Pancreas (tissue), 10 donors: ENCODE results near the gene SHISA7. TPM values are rescaled to one million over a fixed set of nuclear protein-coding genes. Genes with fewer than 3 reads are reported as not detected.

ENCODE experiments used
- ATAC-seq, 4 donors: fragments of 200-7000 bp; cut with Tn5 transposase; one replicate each; pipeline versions ENCODE4 v1.8.0 to v1.9.1; 2020; ENCODE audit warnings: mild to moderate bottlenecking in 4 of 4, moderate library complexity in 4 of 4
- DNase-seq, 6 donors: peaks; one replicate each; pipeline ENCODE4 v3.0.0-alpha.2; 2020
- FAIRE-seq: peaks from 2 replicates; lab custom pipeline; 2012; peaks lifted over from hg19 to GRCh38; lab: Jason Lieb, UNC
- H3K27ac ChIP-seq, 4 donors: fragments of 200-600 bp; sonication (generic); 1 replicate in 3 of 4; 2 replicates in 1 of 4; pipeline versions ENCODE4 v1.5.0 to v1.8.0; 2020
- H3K27me3 ChIP-seq, 4 donors: fragments of 200-600 bp; one replicate each; pipeline ENCODE4 v1.8.0; 2021
- H3K36me3 ChIP-seq, 3 donors: fragments of 200-600 bp; sonication (generic) in 1 of 3; one replicate each; pipeline versions ENCODE4 v1.5.0 to v1.8.0; 2020 to 2021
- H3K4me1 ChIP-seq, 3 donors: fragments of 200-600 bp; one replicate each; pipeline ENCODE4 v1.8.0; 2021
- H3K4me3 ChIP-seq, 4 donors: fragments of 200-600 bp; sonication (generic) in 2 of 4; one replicate each; pipeline versions ENCODE4 v1.5.0 to v1.8.0; 2020 to 2021
- H3K9me3 ChIP-seq, 4 donors: fragments of 200-600 bp; one replicate each; pipeline ENCODE4 v1.8.0; 2021
- CTCF ChIP-seq, 4 donors: fragments of 200-600 bp; sonication (generic) in 3 of 4; IDR thresholded peaks; one replicate each; pipeline versions ENCODE4 v1.5.0 to v1.8.0; 2021; ENCODE audit warnings: antibody characterized with exemption in 4 of 4
- WGBS, 2 donors: extraction: QIAGEN DNeasy Blood & Tissue Kit; methylation state at CpG; one replicate each; pipeline ENCODE4 v1.1.7; 2013; 5-methylcytosine and 5-hydroxymethylcytosine counted together
- intact Hi-C, 3 donors: fragments of 100-400 bp; cut with DNase I; formaldehyde crosslinking; loops; one replicate each; pipeline versions ENCODE4 v1.11.1 to v1.14.2; 2022
- polyA plus RNA-seq, 2 donors: library from polyadenylated mRNA; stranded (reverse); fragments of 200-250 nt; gene quantifications; one replicate each; pipeline ENCODE4 v1.2.3, GENCODE V29; 2013
- total RNA-seq, 6 donors: library from RNA; stranded (reverse); fragmentation: NEBNext Ultra II Directional in 4 of 6; extraction: Animal tissue kit (Norgen Biotek cat#: 25700) in 4 of 6; gene quantifications; one replicate each; pipeline versions ENCODE4 v1.2.1 to v1.2.4, GENCODE V29; 2021 to 2023
- donor health status: healthy with polysubstance abuse.
- donor health status: DM: no; HTN: no; CAD: no; lungs with moderate emphysema.
- donor health status: DM: no; HTN: no; CAD: no.
- donor health status: control.
- donor health status: control.
- donor health status: Bipolar disorder and iron deficiency.
- donor health status: DM: yes; HTN: yes; CAD: no.
- donor health status: DM: no; HTN: no; CAD: no.
- donor health status: DM: no; HTN: no; CAD: no.
- donor health status: DM: yes; HTN: yes; CAD: no.

Gene SHISA7
- total and polyA plus RNA-seq, 8 donors, result 0.04 to 0.33 (median 0.06) TPM; not detected in 3

DNA sequence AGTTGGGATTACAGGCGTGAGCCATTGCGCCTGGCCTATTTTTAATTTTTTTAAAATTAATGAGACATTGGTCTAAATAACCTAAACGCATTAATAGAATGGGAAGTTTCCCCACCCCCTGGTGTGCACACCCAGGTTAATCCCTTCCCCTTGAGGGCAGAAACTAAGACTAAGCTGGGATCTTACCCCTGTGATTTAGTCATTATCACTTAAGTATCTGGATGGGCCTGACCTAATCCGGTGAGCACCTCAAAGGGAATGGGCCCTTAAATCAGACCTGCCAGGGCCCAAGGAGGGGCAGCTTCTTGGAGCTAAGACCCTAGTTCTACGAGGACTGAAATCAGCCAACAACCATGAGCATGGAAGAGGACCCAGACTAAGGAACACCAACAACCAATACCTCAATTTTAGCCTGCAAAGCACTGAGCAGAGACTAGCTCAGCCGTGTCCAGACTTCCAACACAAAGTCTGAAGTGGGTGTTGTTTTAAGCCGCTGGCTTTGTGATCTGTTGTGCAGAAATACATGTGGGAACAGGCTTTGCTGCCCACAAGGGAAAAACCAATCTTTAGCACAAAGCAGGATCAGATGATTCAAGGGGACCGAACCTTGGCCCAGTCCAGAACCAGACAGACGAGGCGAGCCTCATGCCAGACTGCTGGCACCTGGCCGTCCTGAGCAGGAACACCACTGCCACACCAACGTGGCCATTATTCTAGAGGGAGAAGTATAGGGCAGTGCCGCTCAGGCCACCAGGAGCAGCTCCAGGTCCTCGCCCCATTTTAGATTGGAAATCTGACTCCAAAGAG, 42.6 kb downstream of the SHISA7 start:
- Histone ChIP-seq H3K4me1 (no peaks in the 10 kb centered on the region), H3K9me3 (no peaks in the 10 kb centered on the region), H3K36me3 (peaks cover 0 to 7% (median 0%) of the 10 kb centered on the region in 3 donors), H3K27ac (no peak overlapping the region), H3K27me3 (no peaks in the 10 kb centered on the region), H3K4me3 (no peak overlapping the region)
- DNase-seq (no peak), ATAC-seq (no peak), FAIRE-seq (no peak)
- no peak for TF ChIP-seq CTCF (IDR thresholded peaks at IDR 0.05)
- intact Hi-C loops, result loop anchor here in 1 of 3 donors (10.0 kb wide), 1 partner anchor 106 kb away; no protein-coding TSS in a partner anchor
- WGBS, 2 donors, result 87 to 89% methylated on average over 14 of the region's 14 CpGs

- Histone ChIP-seq H3K4me3 (no peak overlapping the region), H3K27me3 (no peaks in the 10 kb centered on the region), H3K36me3 (peaks cover 0 to 5% (median 0%) of the 10 kb centered on the region in 3 donors), H3K27ac (no peak overlapping the region), H3K9me3 (no peaks in the 10 kb centered on the region), H3K4me1 (no peaks in the 10 kb centered on the region)
- DNase-seq, result no peak
- 83 to 88% methylated on average over 12 of the region's 12 CpGs for WGBS, 2 donors
- no peak for ATAC-seq
- no peak for TF ChIP-seq CTCF (IDR thresholded peaks at IDR 0.05)
- no peak for FAIRE-seq
- intact Hi-C loops, result no loop called here
Observed at GRCh38 chr19:55398200-55398925, 44.7 kb downstream of the SHISA7 start.

GRCh38 chr19:55392820-55393761, 50.0 kb downstream of the SHISA7 start:
- DNase-seq (no peak), ATAC-seq (no peak), FAIRE-seq (no peak)
- Histone ChIP-seq H3K4me3 (no peak overlapping the region), H3K27me3 (no peaks in the 10 kb centered on the region), H3K27ac (no peak overlapping the region), H3K4me1 (peaks cover 0 to 6% (median 4%) of the 10 kb centered on the region in 3 donors), H3K36me3 (peaks cover 0 to 17% (median 5%) of the 10 kb centered on the region in 3 donors), H3K9me3 (no peaks in the 10 kb centered on the region)
- intact Hi-C loops, result no loop called here
- TF ChIP-seq CTCF (IDR thresholded peaks at IDR 0.05), result no peak
- 73 to 74% methylated on average over 18 of the region's 18 CpGs for WGBS, 2 donors

DNA sequence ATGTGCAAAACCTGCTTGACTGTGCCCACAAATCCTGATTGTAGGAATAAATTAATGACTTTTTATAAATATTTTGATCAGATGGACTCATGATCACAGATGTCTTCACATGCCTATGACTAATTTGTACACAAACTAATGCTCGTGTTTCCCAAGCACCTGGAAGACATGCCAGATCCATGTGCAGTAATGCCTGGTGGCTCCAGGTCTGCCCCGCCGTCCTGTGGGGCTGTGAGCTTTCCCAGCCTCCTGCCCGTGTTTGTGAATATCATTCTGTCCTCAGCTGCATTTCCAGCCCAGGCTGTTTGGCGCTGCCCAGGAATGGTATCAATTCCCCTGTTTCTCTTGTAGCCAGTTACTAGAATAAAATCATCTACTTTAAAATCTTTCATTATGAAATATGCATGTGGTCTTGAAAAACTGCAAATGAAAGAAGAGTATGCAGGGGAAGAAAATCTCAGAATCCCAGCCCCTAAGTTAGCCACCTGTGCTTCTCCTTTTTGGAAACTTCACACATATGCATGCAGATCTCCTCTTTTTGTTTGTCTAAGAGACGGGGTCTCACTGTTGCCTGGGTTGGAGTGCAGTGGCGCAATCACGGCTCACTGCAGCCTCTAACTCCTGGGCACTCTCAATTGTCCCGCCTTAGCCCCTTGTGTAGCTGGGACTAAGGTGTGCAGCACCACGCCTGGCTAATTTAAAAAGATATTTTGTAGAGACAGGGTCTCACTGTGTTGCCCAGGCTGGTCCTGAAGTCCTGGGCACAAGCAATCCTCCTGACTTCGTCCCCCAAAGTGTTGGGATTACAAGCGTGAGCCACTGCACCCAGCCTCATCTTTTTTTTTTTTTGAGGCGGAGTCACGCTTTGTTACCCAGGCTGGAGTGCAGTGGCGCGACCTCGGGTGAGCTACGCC, 51.1 kb downstream of the SHISA7 start:
- intact Hi-C loops, result no loop called here
- no peaks in the 10 kb centered on the region for H3K27me3 ChIP-seq
- DNase-seq, result no peak
- FAIRE-seq, result no peak
- no peaks in the 10 kb centered on the region for H3K9me3 ChIP-seq
- WGBS, 2 donors, result 82% methylated on average over 18 of the region's 18 CpGs
- H3K4me1 ChIP-seq, result peaks cover 8 to 17% (median 15%) of the 10 kb centered on the region in 3 donors
- peaks cover 0 to 23% (median 11%) of the 10 kb centered on the region in 3 donors for H3K36me3 ChIP-seq
- no peak overlapping the region for H3K27ac ChIP-seq
- no peak for ATAC-seq
- H3K4me3 ChIP-seq, result no peak overlapping the region
- no peak for TF ChIP-seq CTCF (IDR thresholded peaks at IDR 0.05)
